Gastroesophageal sphincter (tissue), 4 donors: ENCODE results near the gene RAB3C. TPM values are rescaled to one million over a fixed set of nuclear protein-coding genes. Genes with fewer than 3 reads are reported as not detected.
"Not testable (repeated sequence)": the region's sequence is repeated elsewhere in the genome, so short reads cannot be mapped to it uniquely, and the experiment has no call there.

Source experiments
- ATAC-seq: fragments of 150-250 bp; one replicate; pipeline ENCODE4 v1.9.1; 2016; ENCODE audit warnings: mild to moderate bottlenecking, moderate library complexity
- H3K27ac ChIP-seq, 4 donors: fragments of 200-600 bp; sonication (generic) in 3 of 4; 1 replicate in 3 of 4; 2 replicates in 1 of 4; pipeline ENCODE4 v1.5.1; 2016 to 2019
- H3K27me3 ChIP-seq: fragments of 200-600 bp; sonication (generic); one replicate; pipeline ENCODE4 v1.5.1; 2019
- H3K36me3 ChIP-seq, 2 donors: fragments of 200-600 bp; sonication (generic); one replicate each; pipeline ENCODE4 v1.5.1; 2019; ENCODE audit warnings: control low read depth in 1 of 2
- H3K4me1 ChIP-seq, 3 donors: fragments of 200-600 bp; sonication (generic); 1 replicate in 2 of 3; 2 replicates in 1 of 3; pipeline ENCODE4 v1.5.1; 2016 to 2019; ENCODE audit warnings: control low read depth in 2 of 3
- H3K4me3 ChIP-seq, 2 donors: fragments of 200-600 bp; sonication (generic); one replicate each; pipeline ENCODE4 v1.5.1; 2019; ENCODE audit warnings: mild to moderate bottlenecking in 1 of 2, moderate library complexity in 1 of 2
- H3K9me3 ChIP-seq, 3 donors: fragments of 200-600 bp; sonication (generic); one replicate each; pipeline ENCODE4 v1.5.1; 2017 to 2019; ENCODE audit warnings: control low read depth in 2 of 3
- EP300 ChIP-seq: sonication (generic); formaldehyde crosslinking; IDR thresholded peaks from one replicate; pipeline ENCODE4 v1.6.1; 2017; ENCODE audit warnings: antibody characterized with exemption, mild to moderate bottlenecking
- POLR2A ChIP-seq, 2 donors: fragments of 450-650 bp; IDR thresholded peaks; one replicate each; pipeline ENCODE4 v1.6.1; 2017; ENCODE audit warnings: antibody characterized with exemption in 2 of 2, mild to moderate bottlenecking in 2 of 2, moderate library complexity in 1 of 2
- POLR2AphosphoS5 ChIP-seq: sonication (generic); formaldehyde crosslinking; IDR thresholded peaks from one replicate; pipeline ENCODE4 v1.6.1; 2017; ENCODE audit warnings: antibody characterized with exemption
- WGBS, 2 donors: methylation state at CpG; one replicate each; pipeline ENCODE4 v1.1.5; 2018; ENCODE audit warnings: low coverage in 1 of 2; 5-methylcytosine and 5-hydroxymethylcytosine counted together
- total RNA-seq, 4 donors: library from RNA; depleted of rRNA; stranded (reverse); fragments of >200 nt; gene quantifications; one replicate each; pipeline ENCODE4 v1.1.0, GENCODE V29; 2016
- TF ChIP-seq, protein P1 (sequence below), 4 experiments: fragments of 200-600 bp in 2 of 4; fragments of 450-650 bp in 2 of 4; sonication (generic) in 1 of 4; IDR thresholded peaks; one replicate each; pipeline ENCODE4 v1.5.1; 2017 to 2019; ENCODE audit warnings: antibody characterized with exemption in 4 of 4, mild to moderate bottlenecking in 2 of 4, moderate library complexity in 2 of 4

Gene RAB3C
- total RNA-seq, 4 donors from 2014 or later = 0.16 to 3.5 (median 2.1) TPM

DNA sequence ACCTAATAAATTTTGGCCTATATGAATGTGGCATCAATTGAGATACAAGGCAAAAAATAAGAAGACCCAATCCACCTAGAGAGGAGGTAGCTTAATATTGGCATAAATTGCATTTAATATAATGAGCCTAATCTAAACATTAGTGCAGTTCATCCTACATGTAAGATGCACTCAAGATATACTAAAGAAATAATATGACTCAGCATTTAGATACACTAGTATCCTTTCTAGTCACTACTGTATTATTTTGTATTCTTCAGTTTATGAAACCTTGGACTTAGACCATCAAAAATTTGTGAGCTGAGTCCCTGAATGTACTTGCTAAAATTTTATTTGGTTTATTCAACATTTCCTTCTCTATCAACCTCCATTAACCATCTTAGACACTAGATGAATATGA is 104.7 kb downstream of the RAB3C start:
- no peaks in the 10 kb centered on the region for H3K4me1 ChIP-seq
- no peaks in the 10 kb centered on the region for H3K36me3 ChIP-seq
- ATAC-seq = no peak
- no peak overlapping the region for H3K27ac ChIP-seq
- no peaks in the 10 kb centered on the region for H3K9me3 ChIP-seq
- no peak overlapping the region for H3K4me3 ChIP-seq
- TF ChIP-seq POLR2AphosphoS5 (no peak), EP300 (no peak)
- TF ChIP-seq, protein P1, sequence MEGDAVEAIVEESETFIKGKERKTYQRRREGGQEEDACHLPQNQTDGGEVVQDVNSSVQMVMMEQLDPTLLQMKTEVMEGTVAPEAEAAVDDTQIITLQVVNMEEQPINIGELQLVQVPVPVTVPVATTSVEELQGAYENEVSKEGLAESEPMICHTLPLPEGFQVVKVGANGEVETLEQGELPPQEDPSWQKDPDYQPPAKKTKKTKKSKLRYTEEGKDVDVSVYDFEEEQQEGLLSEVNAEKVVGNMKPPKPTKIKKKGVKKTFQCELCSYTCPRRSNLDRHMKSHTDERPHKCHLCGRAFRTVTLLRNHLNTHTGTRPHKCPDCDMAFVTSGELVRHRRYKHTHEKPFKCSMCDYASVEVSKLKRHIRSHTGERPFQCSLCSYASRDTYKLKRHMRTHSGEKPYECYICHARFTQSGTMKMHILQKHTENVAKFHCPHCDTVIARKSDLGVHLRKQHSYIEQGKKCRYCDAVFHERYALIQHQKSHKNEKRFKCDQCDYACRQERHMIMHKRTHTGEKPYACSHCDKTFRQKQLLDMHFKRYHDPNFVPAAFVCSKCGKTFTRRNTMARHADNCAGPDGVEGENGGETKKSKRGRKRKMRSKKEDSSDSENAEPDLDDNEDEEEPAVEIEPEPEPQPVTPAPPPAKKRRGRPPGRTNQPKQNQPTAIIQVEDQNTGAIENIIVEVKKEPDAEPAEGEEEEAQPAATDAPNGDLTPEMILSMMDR (IDR thresholded peaks at IDR 0.05) = no peak
- no peaks in the 10 kb centered on the region for H3K27me3 ChIP-seq

DNA sequence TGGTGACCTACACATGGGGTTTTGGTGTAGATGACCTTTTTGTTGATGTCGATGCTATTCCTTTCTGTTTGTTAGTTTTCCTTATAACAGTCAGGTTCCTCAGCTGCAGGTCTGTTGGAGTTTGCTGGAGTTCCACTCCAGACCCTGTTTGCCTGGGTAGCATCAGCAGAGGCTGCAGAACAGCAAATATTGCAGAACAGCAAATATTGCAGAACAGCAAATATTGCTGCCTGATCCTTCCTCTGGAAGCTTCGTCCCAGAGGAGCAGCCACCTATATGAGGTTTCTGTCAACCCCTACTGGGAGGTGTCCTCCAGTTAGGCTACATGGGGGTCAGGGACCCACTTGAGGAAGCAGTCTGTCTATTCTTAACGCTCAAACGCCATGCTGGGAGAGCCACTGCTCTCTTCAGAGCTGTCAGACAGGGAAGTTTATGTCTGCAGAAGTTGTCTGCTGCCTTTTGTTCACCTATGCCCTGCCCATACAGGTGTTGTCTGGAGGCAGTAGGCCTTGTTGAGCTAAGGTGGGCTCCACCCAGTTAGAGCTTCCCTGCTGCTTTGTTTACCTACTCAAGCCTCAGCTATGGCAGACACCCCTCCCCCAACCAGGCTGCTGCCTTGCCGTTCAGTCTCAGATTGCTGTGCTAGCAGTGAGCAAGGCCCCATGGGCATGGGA is 116.3 kb downstream of the RAB3C start:
- H3K4me1 ChIP-seq, ATAC-seq, H3K27me3 ChIP-seq, H3K36me3 ChIP-seq, H3K4me3 ChIP-seq, H3K27ac ChIP-seq: not testable (repeated sequence)
- peaks cover 0 to 23% (median 0%) of the 10 kb centered on the region in 3 donors for H3K9me3 ChIP-seq
- 100% methylated on average over 1 of the region's 5 CpGs; no CpG with 5 or more reads in 1 of the 2 donors for WGBS, 2 donors

DNA sequence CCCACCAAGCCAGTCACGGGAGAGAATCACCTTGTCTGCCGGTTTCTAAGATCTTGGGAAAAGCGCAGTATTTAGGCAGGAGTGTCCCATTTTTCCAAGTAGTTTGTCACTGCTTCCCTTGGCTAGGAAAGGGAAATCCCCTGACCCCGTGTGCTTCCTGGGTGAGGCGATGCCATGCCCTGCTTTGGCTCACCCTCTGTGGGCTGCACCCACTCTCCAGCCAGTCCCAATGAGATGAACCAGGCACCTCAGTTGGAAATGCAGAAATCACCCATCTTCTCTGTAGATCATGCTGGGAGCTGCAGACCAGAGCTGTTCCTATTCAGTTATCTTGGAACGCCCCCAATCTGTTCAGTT is 116.9 kb downstream of the RAB3C start:
- no peak overlapping the region for H3K27ac ChIP-seq
- TF ChIP-seq POLR2AphosphoS5 (no peak), POLR2A (IDR thresholded peaks at IDR 0.05) (no peak), EP300 (no peak)
- TF ChIP-seq, protein P1 (IDR thresholded peaks at IDR 0.05) = no peak
- no peak for ATAC-seq
- H3K27me3 ChIP-seq = no peaks in the 10 kb centered on the region
- no peak overlapping the region for H3K4me3 ChIP-seq
- no peaks in the 10 kb centered on the region for H3K36me3 ChIP-seq
- peaks cover 0 to 21% (median 0%) of the 10 kb centered on the region in 3 donors for H3K9me3 ChIP-seq
- H3K4me1 ChIP-seq = no peaks in the 10 kb centered on the region
- WGBS, 2 donors = 67 to 80% methylated on average over 1 of the region's 6 CpGs

DNA sequence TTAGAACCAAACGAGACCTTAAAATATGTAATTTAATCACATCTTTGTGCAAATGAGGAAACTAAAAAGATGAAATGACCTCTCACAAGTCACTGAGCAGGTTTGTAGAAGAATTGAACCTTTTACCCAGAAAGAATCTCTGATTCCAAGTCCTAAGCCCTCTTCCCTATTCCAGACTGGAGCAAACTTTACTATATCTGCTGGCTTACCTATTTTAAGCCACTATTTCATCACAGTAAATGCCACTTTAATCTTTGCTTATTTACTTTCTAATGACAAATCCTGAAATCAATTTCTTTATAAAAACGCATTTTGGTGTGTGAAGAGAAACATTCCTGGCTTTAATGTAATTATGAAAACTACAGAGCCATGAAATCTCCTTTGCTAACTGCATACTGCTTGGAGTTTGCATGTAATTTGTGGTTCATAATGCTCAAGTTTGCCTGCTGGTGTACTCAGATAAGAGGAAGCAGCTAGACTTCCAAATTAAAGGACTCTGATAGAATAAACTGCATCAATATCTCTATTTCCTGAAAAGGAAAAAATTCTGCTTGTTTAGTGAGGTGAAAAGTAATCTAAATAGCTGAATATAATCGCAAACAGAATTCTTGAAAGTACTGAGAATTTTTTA is 121.2 kb downstream of the RAB3C start:
- WGBS, 2 donors = 48 to 63% methylated on average over 3 of the region's 3 CpGs
- Histone ChIP-seq H3K9me3 (no peaks in the 10 kb centered on the region), H3K36me3 (no peaks in the 10 kb centered on the region), H3K27ac (no peak overlapping the region), H3K4me1 (no peaks in the 10 kb centered on the region), H3K4me3 (no peak overlapping the region), H3K27me3 (peaks cover 5% of the 10 kb centered on the region)
- TF ChIP-seq POLR2A (IDR thresholded peaks at IDR 0.05) = no peak
- TF ChIP-seq, protein P1 (IDR thresholded peaks at IDR 0.05) = no peak
- no peak for TF ChIP-seq EP300
- TF ChIP-seq POLR2AphosphoS5 = no peak
- no peak for ATAC-seq

DNA sequence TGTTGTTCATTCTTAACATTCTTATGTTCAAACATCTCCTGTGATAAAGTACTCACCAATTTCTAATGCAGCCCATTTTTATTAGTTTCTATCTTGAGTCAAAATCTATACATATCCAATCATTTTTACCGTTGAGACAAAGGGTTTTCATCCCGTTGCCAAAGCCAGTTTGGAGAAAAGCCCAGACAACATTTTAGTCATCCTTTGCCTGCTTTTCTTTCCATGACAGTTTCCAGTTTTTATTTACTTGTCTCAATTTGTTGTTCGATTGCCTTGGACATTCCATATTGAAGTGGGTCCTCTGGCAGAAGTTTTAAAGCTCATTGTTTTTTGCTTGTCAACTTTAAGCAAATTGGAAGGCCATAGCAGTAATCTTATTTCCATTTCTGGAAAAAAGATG is 123.9 kb downstream of the RAB3C start:
- no peaks in the 10 kb centered on the region for H3K9me3 ChIP-seq
- no peak overlapping the region for H3K27ac ChIP-seq
- no peaks in the 10 kb centered on the region for H3K4me1 ChIP-seq
- no peak for ATAC-seq
- H3K27me3 ChIP-seq = peaks cover 5% of the 10 kb centered on the region
- H3K36me3 ChIP-seq = no peaks in the 10 kb centered on the region
- no peak overlapping the region for H3K4me3 ChIP-seq
- TF ChIP-seq, protein P1 (IDR thresholded peaks at IDR 0.05) = no peak
- TF ChIP-seq POLR2AphosphoS5 = no peak
- TF ChIP-seq POLR2A (IDR thresholded peaks at IDR 0.05) = no peak
- no peak for TF ChIP-seq EP300
- WGBS, 2 donors = 43 to 45% methylated on average over 3 of the region's 3 CpGs
